Neutrophil (primary cell): ENCODE measurements around the gene SMIM1.

Source experiments
- H3K27ac ChIP-seq: fragments of 200-600 bp; sonication (generic); 2 replicates; pipeline ENCODE4 v1.5.1; 2016; ENCODE audit warnings: mild to moderate bottlenecking, moderate library complexity
- H3K27me3 ChIP-seq: fragments of 200-600 bp; sonication (generic); 2 replicates; pipeline ENCODE4 v1.6.0; 2016; ENCODE audit warnings: mild to moderate bottlenecking
- H3K36me3 ChIP-seq: fragments of 200-600 bp; sonication (generic); 2 replicates; pipeline ENCODE4 v1.5.1; 2017
- H3K4me1 ChIP-seq, 2 experiments: fragments of 200-600 bp in 1 of 2; sonication (generic) in 1 of 2; 1 replicate in 1 of 2; 2 replicates in 1 of 2; pipeline versions ENCODE4 v1.5.1 to v1.6.1; 2013 to 2016; ENCODE audit warnings: low read depth in 1 of 2, low read length in 1 of 2, mild to moderate bottlenecking in 1 of 2, moderate library complexity in 1 of 2; ENCODE audit not compliant: control insufficient read depth in 1 of 2, insufficient read depth in 1 of 2
- H3K4me3 ChIP-seq, 2 experiments: fragments of 200-600 bp in 1 of 2; sonication (generic) in 1 of 2; 1 replicate in 1 of 2; 2 replicates in 1 of 2; pipeline ENCODE4 v1.5.1; 2013 to 2016; ENCODE audit warnings: low read depth in 1 of 2, low read length in 1 of 2, mild to moderate bottlenecking in 1 of 2, moderate library complexity in 1 of 2
- H3K9me3 ChIP-seq: fragments of 200-600 bp; sonication (generic); 2 replicates; pipeline ENCODE4 v1.5.1; 2016
- TF ChIP-seq, protein P1 (sequence below): fragments of 200-600 bp; sonication (generic); IDR thresholded peaks from 2 replicates; pipeline ENCODE4 v1.5.1; 2016; ENCODE audit warnings: antibody characterized with exemption

Gene SMIM1

DNA sequence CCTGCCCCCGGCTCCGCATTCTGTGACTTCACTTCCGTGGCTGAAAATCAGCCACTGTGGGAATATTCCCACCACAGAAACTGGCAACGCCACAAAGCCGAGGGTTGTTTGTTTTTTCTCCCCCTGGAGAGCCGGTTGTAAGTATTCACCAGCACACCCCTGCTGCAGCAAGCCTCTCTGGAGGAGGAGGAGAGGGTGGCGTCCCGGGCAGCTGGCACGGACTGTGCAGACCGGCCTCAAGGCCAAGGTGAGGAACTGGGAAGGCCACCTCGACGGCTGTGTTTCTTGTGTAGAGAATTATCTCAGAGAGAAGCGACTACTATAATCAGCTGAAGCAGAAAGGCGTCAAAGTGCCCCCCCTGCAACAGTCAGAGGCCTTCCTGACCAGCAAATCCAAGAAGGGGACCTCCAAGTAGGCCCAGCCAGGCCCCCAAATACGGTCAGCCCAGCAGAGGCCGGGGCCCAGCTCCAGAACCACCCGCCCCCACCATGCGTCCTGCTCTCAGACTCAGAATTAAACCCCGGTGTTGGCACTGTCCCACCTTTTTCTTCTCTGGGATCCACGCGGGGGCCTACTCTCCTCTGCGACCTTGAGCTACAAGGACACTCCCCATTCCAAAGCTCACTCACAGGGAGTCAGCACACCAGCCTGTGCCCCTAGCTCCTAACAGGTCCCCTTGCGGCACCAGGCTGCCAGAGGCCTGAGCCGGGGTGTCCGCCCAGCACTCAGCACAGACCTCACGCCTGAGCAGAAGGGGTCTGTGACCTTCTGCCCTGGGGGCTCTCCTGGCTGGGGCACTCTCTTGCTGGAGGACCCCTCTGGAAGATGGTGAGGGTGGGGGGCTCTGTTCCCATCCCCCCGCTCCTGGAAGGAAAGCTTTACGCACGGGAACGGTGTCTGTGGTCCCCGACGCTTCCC, 1.2 kb upstream of the SMIM1 start:
- Histone ChIP-seq H3K4me1 (peaks cover 3 to 20% of the 10 kb centered on the region in 2 experiments), H3K4me3 (peak overlapping the region; percentile 43 to 59), H3K27me3 (peaks cover 83% of the 10 kb centered on the region), H3K36me3 (no peaks in the 10 kb centered on the region), H3K9me3 (no peaks in the 10 kb centered on the region), H3K27ac (no peak overlapping the region)
- TF ChIP-seq, protein P1, sequence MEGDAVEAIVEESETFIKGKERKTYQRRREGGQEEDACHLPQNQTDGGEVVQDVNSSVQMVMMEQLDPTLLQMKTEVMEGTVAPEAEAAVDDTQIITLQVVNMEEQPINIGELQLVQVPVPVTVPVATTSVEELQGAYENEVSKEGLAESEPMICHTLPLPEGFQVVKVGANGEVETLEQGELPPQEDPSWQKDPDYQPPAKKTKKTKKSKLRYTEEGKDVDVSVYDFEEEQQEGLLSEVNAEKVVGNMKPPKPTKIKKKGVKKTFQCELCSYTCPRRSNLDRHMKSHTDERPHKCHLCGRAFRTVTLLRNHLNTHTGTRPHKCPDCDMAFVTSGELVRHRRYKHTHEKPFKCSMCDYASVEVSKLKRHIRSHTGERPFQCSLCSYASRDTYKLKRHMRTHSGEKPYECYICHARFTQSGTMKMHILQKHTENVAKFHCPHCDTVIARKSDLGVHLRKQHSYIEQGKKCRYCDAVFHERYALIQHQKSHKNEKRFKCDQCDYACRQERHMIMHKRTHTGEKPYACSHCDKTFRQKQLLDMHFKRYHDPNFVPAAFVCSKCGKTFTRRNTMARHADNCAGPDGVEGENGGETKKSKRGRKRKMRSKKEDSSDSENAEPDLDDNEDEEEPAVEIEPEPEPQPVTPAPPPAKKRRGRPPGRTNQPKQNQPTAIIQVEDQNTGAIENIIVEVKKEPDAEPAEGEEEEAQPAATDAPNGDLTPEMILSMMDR: no peak

GRCh38 chr1:3772027-3772714, 378 bp upstream of the SMIM1 start:
- H3K27ac ChIP-seq: no peak overlapping the region
- TF ChIP-seq, protein P1: no peak
- H3K36me3 ChIP-seq: no peaks in the 10 kb centered on the region
- peak overlapping the region; percentile 43 to 59 for H3K4me3 ChIP-seq
- peaks cover 80% of the 10 kb centered on the region for H3K27me3 ChIP-seq
- peaks cover 3 to 20% of the 10 kb centered on the region in 2 experiments for H3K4me1 ChIP-seq
- no peaks in the 10 kb centered on the region for H3K9me3 ChIP-seq

GRCh38 chr1:3773572-3774275, 1.2 kb downstream of the SMIM1 start:
- TF ChIP-seq, protein P1: no peak
- H3K4me1 ChIP-seq: peaks cover 3 to 20% of the 10 kb centered on the region in 2 experiments
- no peak overlapping the region for H3K27ac ChIP-seq
- no peak overlapping the region for H3K4me3 ChIP-seq
- peaks cover 13% of the 10 kb centered on the region for H3K36me3 ChIP-seq
- H3K9me3 ChIP-seq: no peaks in the 10 kb centered on the region
- peaks cover 69% of the 10 kb centered on the region for H3K27me3 ChIP-seq

- TF ChIP-seq, protein P1: no peak
- H3K4me3 ChIP-seq: no peak overlapping the region
- peaks cover 20% of the 10 kb centered on the region for H3K36me3 ChIP-seq
- H3K27ac ChIP-seq: no peak overlapping the region
- H3K9me3 ChIP-seq: no peaks in the 10 kb centered on the region
- H3K27me3 ChIP-seq: peaks cover 62% of the 10 kb centered on the region
- H3K4me1 ChIP-seq: peaks cover 3 to 20% of the 10 kb centered on the region in 2 experiments
Measured at GRCh38 chr1:3774276-3774945, 1.9 kb downstream of the SMIM1 start.

GRCh38 chr1:3774946-3775489, 2.5 kb downstream of the SMIM1 start:
- H3K36me3 ChIP-seq: peaks cover 26% of the 10 kb centered on the region
- peaks cover 56% of the 10 kb centered on the region for H3K27me3 ChIP-seq
- TF ChIP-seq, protein P1: no peak
- no peak overlapping the region for H3K4me3 ChIP-seq
- no peak overlapping the region for H3K27ac ChIP-seq
- H3K9me3 ChIP-seq: no peaks in the 10 kb centered on the region
- H3K4me1 ChIP-seq: peaks cover 3 to 20% of the 10 kb centered on the region in 2 experiments
